ENCODE measurements around the gene PDSS1.
A peak's percentile ranks its signal among the peaks of the same experiment; 100 is the strongest.
"Not testable (repeated sequence)": the region's sequence is repeated elsewhere in the genome, so short reads cannot be mapped to it uniquely, and the experiment has no call there.

PDSS1 gene

GRCh38 chr10:26685441-26685840 lies 12.1 kb upstream of the PDSS1 start:
- DNase-seq: no peak
- no peak overlapping the region for H3K27ac Mint-ChIP-seq
- no peaks in the 10 kb centered on the region for H3K9me3 Mint-ChIP-seq
- H3K4me3 Mint-ChIP-seq: peak overlapping the region; percentile 12
- peaks cover 34% of the 10 kb centered on the region for H3K4me1 Mint-ChIP-seq
- no peak for ATAC-seq
- H3K27me3 Mint-ChIP-seq: no peaks in the 10 kb centered on the region
- no peaks in the 10 kb centered on the region for H3K36me3 Mint-ChIP-seq (ENCODE audit: low read depth)

- H3K4me3 Mint-ChIP-seq: no peak overlapping the region
- H3K9me3 Mint-ChIP-seq: no peaks in the 10 kb centered on the region
- DNase-seq (no peak), ATAC-seq (no peak)
- peaks cover 15% of the 10 kb centered on the region for H3K4me1 Mint-ChIP-seq
- peaks cover 2% of the 10 kb centered on the region for H3K27me3 Mint-ChIP-seq
- no peaks in the 10 kb centered on the region for H3K36me3 Mint-ChIP-seq (ENCODE audit: low read depth)
- no peak overlapping the region for H3K27ac Mint-ChIP-seq
Measured at GRCh38 chr10:26689399-26689798, 8.1 kb upstream of the PDSS1 start.

GRCh38 chr10:26690731-26691475 lies 6.6 kb upstream of the PDSS1 start:
- H3K27me3 Mint-ChIP-seq: peaks cover 2% of the 10 kb centered on the region
- no peak for ATAC-seq
- peaks cover 11% of the 10 kb centered on the region for H3K4me1 Mint-ChIP-seq
- H3K9me3 Mint-ChIP-seq: no peaks in the 10 kb centered on the region
- H3K27ac Mint-ChIP-seq: no peak overlapping the region
- H3K4me3 Mint-ChIP-seq: no peak overlapping the region
- DNase-seq: no peak
- H3K36me3 Mint-ChIP-seq (ENCODE audit: low read depth): no peaks in the 10 kb centered on the region

GRCh38 chr10:26694536-26694935 lies 3.0 kb upstream of the PDSS1 start:
- peaks cover 15% of the 10 kb centered on the region for H3K36me3 Mint-ChIP-seq (ENCODE audit: low read depth)
- peaks cover 28% of the 10 kb centered on the region for H3K4me1 Mint-ChIP-seq
- not testable (repeated sequence) for H3K27ac Mint-ChIP-seq, H3K9me3 Mint-ChIP-seq, ATAC-seq, DNase-seq, H3K27me3 Mint-ChIP-seq, H3K4me3 Mint-ChIP-seq

- Mint-ChIP-seq H3K9me3 (no peaks in the 10 kb centered on the region), H3K27me3 (peaks cover 1% of the 10 kb centered on the region), H3K36me3 (ENCODE audit: low read depth) (peaks cover 31% of the 10 kb centered on the region), H3K4me1 (peaks cover 36% of the 10 kb centered on the region), H3K4me3 (peak overlapping the region; percentile 100), H3K27ac (peak overlapping the region; percentile 94)
- DNase-seq (no peak), ATAC-seq (peak; percentile 8)
Measured at GRCh38 chr10:26696786-26697162, 727 bp upstream of the PDSS1 start.

- H3K9me3 Mint-ChIP-seq: no peaks in the 10 kb centered on the region
- H3K36me3 Mint-ChIP-seq (ENCODE audit: low read depth): peaks cover 44% of the 10 kb centered on the region
- H3K27me3 Mint-ChIP-seq: no peaks in the 10 kb centered on the region
- no peak for ATAC-seq
- peak overlapping the region; percentile 98 for H3K27ac Mint-ChIP-seq
- DNase-seq: no peak
- peaks cover 36% of the 10 kb centered on the region for H3K4me1 Mint-ChIP-seq
- peak overlapping the region; percentile 100 for H3K4me3 Mint-ChIP-seq
Measured at GRCh38 chr10:26697922-26698608, 564 bp downstream of the PDSS1 start.

- no peak for ATAC-seq
Measured at GRCh38 chr10:26698909-26699308, 1.4 kb downstream of the PDSS1 start.

GRCh38 chr10:26699631-26700030 lies 2.1 kb downstream of the PDSS1 start:
- Mint-ChIP-seq H3K9me3 (no peaks in the 10 kb centered on the region), H3K4me1 (peaks cover 35% of the 10 kb centered on the region), H3K4me3 (peak overlapping the region; percentile 100), H3K27ac (no peak overlapping the region), H3K36me3 (ENCODE audit: low read depth) (peaks cover 54% of the 10 kb centered on the region), H3K27me3 (no peaks in the 10 kb centered on the region)
- DNase-seq (no peak), ATAC-seq (no peak)

More at GRCh38 chr10:26698909-26699308, 1.4 kb downstream of the PDSS1 start:
- no peaks in the 10 kb centered on the region for H3K9me3 Mint-ChIP-seq
- H3K36me3 Mint-ChIP-seq (ENCODE audit: low read depth): peaks cover 48% of the 10 kb centered on the region
- no peak overlapping the region for H3K27ac Mint-ChIP-seq
- H3K4me3 Mint-ChIP-seq: peak overlapping the region; percentile 100
- no peak for DNase-seq
- no peaks in the 10 kb centered on the region for H3K27me3 Mint-ChIP-seq
- H3K4me1 Mint-ChIP-seq: peaks cover 37% of the 10 kb centered on the region

- no peak overlapping the region for H3K27ac Mint-ChIP-seq
- no peaks in the 10 kb centered on the region for H3K9me3 Mint-ChIP-seq
- H3K4me1 Mint-ChIP-seq: peaks cover 38% of the 10 kb centered on the region
- H3K27me3 Mint-ChIP-seq: no peaks in the 10 kb centered on the region
- no peak overlapping the region for H3K4me3 Mint-ChIP-seq
- DNase-seq (no peak), ATAC-seq (no peak)
- peaks cover 61% of the 10 kb centered on the region for H3K36me3 Mint-ChIP-seq (ENCODE audit: low read depth)
Measured at GRCh38 chr10:26700884-26701630, 3.6 kb downstream of the PDSS1 start.

- DNase-seq: no peak
- H3K36me3 Mint-ChIP-seq (ENCODE audit: low read depth): peaks cover 78% of the 10 kb centered on the region
- peaks cover 31% of the 10 kb centered on the region for H3K4me1 Mint-ChIP-seq
- no peak overlapping the region for H3K4me3 Mint-ChIP-seq
- ATAC-seq: no peak
- H3K9me3 Mint-ChIP-seq: no peaks in the 10 kb centered on the region
- H3K27ac Mint-ChIP-seq: no peak overlapping the region
- H3K27me3 Mint-ChIP-seq: no peaks in the 10 kb centered on the region
Measured at GRCh38 chr10:26703096-26703495, 5.6 kb downstream of the PDSS1 start.

- Mint-ChIP-seq H3K4me1 (peaks cover 23% of the 10 kb centered on the region), H3K27ac (no peak overlapping the region), H3K36me3 (ENCODE audit: low read depth) (peaks cover 77% of the 10 kb centered on the region)
Measured at GRCh38 chr10:26703974-26704373, 6.5 kb downstream of the PDSS1 start.

GRCh38 chr10:26706206-26706605 lies 8.7 kb downstream of the PDSS1 start:
- no peak for DNase-seq
- no peaks in the 10 kb centered on the region for H3K27me3 Mint-ChIP-seq
- H3K27ac Mint-ChIP-seq: no peak overlapping the region
- H3K4me1 Mint-ChIP-seq: peaks cover 7% of the 10 kb centered on the region
- peaks cover 68% of the 10 kb centered on the region for H3K36me3 Mint-ChIP-seq (ENCODE audit: low read depth)
- no peaks in the 10 kb centered on the region for H3K9me3 Mint-ChIP-seq
- no peak overlapping the region for H3K4me3 Mint-ChIP-seq
- ATAC-seq: peak; percentile 15

More at GRCh38 chr10:26703974-26704373, 6.5 kb downstream of the PDSS1 start:
- ATAC-seq: no peak
- no peaks in the 10 kb centered on the region for H3K27me3 Mint-ChIP-seq
- no peak overlapping the region for H3K4me3 Mint-ChIP-seq
- DNase-seq: no peak
- H3K9me3 Mint-ChIP-seq: no peaks in the 10 kb centered on the region

GRCh38 chr10:26706936-26707335 lies 9.4 kb downstream of the PDSS1 start:
- ATAC-seq: no peak
- Mint-ChIP-seq H3K27ac (no peak overlapping the region), H3K4me1 (peaks cover 7% of the 10 kb centered on the region), H3K36me3 (ENCODE audit: low read depth) (peaks cover 63% of the 10 kb centered on the region), H3K9me3 (no peaks in the 10 kb centered on the region), H3K4me3 (no peak overlapping the region), H3K27me3 (no peaks in the 10 kb centered on the region)
- DNase-seq: no peak

- no peak overlapping the region for H3K27ac Mint-ChIP-seq
- no peaks in the 10 kb centered on the region for H3K4me1 Mint-ChIP-seq
- peaks cover 59% of the 10 kb centered on the region for H3K36me3 Mint-ChIP-seq (ENCODE audit: low read depth)
- H3K9me3 Mint-ChIP-seq: no peaks in the 10 kb centered on the region
- DNase-seq (no peak), ATAC-seq (no peak)
- no peak overlapping the region for H3K4me3 Mint-ChIP-seq
- no peaks in the 10 kb centered on the region for H3K27me3 Mint-ChIP-seq
Measured at GRCh38 chr10:26711324-26711723, 13.8 kb downstream of the PDSS1 start.
